ENCODE measurements around the gene DGKZ. TPM values are rescaled to one million over a fixed set of nuclear protein-coding genes. Genes with fewer than 3 reads are reported as not detected.
"Not testable (repeated sequence)": the region's sequence is repeated elsewhere in the genome, so short reads cannot be mapped to it uniquely, and the experiment has no call there.

The DGKZ gene
- total RNA-seq, 1 donor from 2014 or later, result 77.1 TPM

DNA sequence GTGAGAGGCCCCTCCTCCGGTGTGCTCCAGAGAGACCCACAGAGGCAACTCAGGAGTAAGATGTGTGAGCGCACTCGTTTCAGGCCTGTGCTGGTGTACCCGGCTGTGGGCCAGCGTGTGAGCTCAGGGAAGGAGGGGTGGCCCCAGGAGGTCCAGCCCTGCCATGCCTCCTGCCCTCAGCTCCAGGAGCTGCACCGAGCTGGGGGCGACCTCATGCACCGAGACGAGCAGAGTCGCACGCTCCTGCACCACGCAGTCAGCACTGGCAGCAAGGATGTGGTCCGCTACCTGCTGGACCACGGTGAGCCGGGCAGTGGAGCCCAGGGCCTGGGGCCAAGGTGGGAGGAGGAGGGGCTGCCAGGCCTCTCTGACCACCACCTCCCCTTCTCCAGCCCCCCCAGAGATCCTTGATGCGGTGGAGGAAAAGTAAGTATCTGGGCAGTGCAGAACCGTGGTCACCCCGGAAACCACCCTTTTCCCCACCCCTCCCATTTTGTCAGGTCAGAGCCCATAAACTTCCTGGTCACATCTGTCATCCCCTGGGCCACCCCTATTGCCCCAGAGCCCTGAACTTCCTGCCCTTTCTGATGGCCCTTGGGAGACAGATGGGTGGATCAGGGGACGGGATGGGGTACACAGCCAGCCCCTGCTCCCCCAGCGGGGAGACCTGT is 31.7 kb downstream of the DGKZ start:
- DNase-seq, result no peak
- H3K36me3 ChIP-seq, result peaks cover 43% of the 10 kb centered on the region
- peak overlapping the region; percentile 83 for H3K27ac ChIP-seq (replicated peaks)
- H3K27me3 ChIP-seq (ENCODE audit: low read depth), result peaks cover 15% of the 10 kb centered on the region
- TF ChIP-seq, protein P1, sequence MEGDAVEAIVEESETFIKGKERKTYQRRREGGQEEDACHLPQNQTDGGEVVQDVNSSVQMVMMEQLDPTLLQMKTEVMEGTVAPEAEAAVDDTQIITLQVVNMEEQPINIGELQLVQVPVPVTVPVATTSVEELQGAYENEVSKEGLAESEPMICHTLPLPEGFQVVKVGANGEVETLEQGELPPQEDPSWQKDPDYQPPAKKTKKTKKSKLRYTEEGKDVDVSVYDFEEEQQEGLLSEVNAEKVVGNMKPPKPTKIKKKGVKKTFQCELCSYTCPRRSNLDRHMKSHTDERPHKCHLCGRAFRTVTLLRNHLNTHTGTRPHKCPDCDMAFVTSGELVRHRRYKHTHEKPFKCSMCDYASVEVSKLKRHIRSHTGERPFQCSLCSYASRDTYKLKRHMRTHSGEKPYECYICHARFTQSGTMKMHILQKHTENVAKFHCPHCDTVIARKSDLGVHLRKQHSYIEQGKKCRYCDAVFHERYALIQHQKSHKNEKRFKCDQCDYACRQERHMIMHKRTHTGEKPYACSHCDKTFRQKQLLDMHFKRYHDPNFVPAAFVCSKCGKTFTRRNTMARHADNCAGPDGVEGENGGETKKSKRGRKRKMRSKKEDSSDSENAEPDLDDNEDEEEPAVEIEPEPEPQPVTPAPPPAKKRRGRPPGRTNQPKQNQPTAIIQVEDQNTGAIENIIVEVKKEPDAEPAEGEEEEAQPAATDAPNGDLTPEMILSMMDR (IDR thresholded peaks at IDR 0.05; ENCODE audit: borderline replicate concordance), result no peak
- no peak overlapping the region for H3K4me3 ChIP-seq
- intact Hi-C loops (cut with micrococcal nuclease), result no loop called here
- H3K9me3 ChIP-seq (replicated peaks), result no peaks in the 10 kb centered on the region
- peaks cover 34% of the 10 kb centered on the region for H3K4me1 ChIP-seq

DNA sequence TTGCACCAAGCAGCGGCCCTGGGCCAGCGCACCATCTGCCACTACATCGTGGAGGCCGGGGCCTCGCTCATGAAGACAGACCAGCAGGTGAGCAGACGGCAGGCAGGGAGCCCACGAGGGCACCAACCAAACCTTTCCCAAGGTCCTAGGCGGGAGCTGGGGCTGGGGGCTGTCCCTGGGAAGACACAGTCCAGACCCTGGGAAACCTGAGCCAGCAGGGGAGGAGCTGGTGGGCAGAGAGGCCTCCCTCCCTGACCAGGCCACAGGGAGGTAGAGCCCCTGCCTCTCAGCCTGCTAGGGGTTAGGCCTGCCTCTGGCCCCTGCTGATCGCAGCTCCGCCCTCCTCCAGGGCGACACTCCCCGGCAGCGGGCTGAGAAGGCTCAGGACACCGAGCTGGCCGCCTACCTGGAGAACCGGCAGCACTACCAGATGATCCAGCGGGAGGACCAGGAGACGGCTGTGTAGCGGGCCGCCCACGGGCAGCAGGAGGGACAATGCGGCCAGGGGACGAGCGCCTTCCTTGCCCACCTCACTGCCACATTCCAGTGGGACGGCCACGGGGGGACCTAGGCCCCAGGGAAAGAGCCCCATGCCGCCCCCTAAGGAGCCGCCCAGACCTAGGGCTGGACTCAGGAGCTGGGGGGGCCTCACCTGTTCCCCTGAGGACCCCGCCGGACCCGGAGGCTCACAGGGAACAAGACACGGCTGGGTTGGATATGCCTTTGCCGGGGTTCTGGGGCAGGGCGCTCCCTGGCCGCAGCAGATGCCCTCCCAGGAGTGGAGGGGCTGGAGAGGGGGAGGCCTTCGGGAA is 32.4 kb downstream of the DGKZ start:
- intact Hi-C loops (cut with micrococcal nuclease), result not testable (repeated sequence)
- peak overlapping the region; percentile 83 for H3K27ac ChIP-seq (replicated peaks)
- peak overlapping the region; percentile 79 for H3K4me3 ChIP-seq

DNA sequence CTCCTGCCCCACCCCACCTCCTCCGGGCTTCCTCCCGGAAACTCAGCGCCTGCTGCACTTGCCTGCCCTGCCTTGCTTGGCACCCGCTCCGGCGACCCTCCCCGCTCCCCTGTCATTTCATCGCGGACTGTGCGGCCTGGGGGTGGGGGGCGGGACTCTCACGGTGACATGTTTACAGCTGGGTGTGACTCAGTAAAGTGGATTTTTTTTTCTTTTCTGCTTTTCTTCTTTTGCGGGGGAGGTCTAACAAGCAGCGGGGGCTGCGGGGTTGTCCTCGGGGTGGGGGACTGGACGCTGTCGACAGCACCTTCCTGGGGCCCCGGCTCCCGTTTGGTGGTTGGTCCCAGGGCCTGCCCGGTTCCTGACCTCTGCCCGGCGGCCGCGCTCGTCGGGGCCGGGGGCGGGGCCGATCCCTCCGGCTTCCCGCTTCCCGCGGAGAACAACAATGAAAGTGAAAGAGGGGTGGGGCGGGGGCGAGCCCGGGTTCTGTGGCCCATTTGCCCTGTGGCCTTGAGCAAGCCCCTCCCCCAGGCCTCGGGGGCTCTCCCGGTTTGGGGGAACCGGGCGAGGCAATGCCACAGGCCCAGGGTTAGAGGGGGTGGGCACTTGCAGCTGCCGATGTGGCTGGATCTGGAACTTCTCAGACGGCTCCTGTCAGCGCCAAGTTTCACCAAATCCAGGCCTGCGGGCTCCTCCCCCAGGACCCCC is 33.2 kb downstream of the DGKZ start:
- peak overlapping the region; percentile 79 for H3K4me3 ChIP-seq
- H3K27ac ChIP-seq (replicated peaks), result peak overlapping the region; percentile 83
- peaks cover 20% of the 10 kb centered on the region for H3K27me3 ChIP-seq (ENCODE audit: low read depth)
- H3K36me3 ChIP-seq, result peaks cover 28% of the 10 kb centered on the region
- intact Hi-C loops (cut with micrococcal nuclease), result no loop called here
- TF ChIP-seq, protein P1 (IDR thresholded peaks at IDR 0.05; ENCODE audit: borderline replicate concordance), result no peak
- no peaks in the 10 kb centered on the region for H3K9me3 ChIP-seq (replicated peaks)
- DNase-seq, result peak; percentile 76
- peaks cover 34% of the 10 kb centered on the region for H3K4me1 ChIP-seq

More for the DNA sequence above, 32.4 kb downstream of the DGKZ start:
- Histone ChIP-seq H3K27me3 (ENCODE audit: low read depth) (peaks cover 15% of the 10 kb centered on the region), H3K4me1 (peaks cover 34% of the 10 kb centered on the region), H3K36me3 (peaks cover 36% of the 10 kb centered on the region)
- H3K9me3 ChIP-seq (replicated peaks); DNase-seq: not testable (repeated sequence)

DNA sequence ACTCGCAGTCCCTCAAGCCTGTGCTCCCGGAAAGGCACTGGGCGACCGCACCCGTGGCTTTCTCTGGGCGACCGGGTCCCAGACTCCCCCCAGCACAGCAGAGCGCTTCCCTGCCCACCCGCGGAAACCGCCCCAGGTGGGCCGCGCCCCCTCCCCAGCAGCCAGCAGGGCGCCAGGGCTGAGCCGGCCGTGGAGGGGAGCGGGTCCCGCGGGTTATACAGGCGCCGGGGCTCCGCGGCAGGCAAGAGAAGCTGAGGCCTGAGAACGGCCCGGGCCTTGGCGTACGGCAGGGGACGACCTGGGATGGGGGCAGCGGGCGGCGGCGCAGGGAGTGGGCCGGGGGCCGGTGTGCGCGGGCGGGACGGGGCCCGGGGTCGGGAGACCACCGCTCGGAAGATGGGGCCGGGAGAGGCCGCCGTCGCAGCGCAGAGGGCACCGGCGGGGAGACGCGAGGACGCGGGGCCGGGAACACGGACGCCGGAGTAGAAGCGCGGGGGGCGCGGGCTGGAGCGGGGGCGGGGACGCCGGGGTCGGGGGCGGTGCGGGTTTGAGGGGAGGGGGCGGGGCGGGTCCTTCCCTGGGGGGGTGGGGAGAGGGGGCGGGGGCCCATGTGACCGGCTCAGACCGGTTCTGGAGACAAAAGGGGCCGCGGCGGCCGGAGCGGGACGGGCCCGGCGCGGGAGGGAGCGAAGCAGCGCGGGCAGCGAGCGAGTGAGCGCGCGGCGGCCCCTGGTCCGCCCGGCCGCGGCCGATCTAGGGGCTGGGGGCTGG is 34.0 kb downstream of the DGKZ start, which contains the start of gene MDK:
Gene MDK (plus strand): TSS at position 622 of the 771 bp plus-strand sequence. CDS start 389 bp downstream, outside the sequence.
- Histone ChIP-seq H3K27me3 (ENCODE audit: low read depth) (peaks cover 27% of the 10 kb centered on the region), H3K36me3 (peaks cover 20% of the 10 kb centered on the region), H3K4me3 (peak within 1 kb of the TSS; percentile 79), H3K4me1 (peaks cover 34% of the 10 kb centered on the region), H3K27ac (replicated peaks) (peak within 1 kb of the TSS; percentile 83), H3K9me3 (replicated peaks) (no peaks in the 10 kb centered on the region)
- intact Hi-C loops (cut with micrococcal nuclease), result no loop called here
- no peak for DNase-seq
- TF ChIP-seq, protein P1 (IDR thresholded peaks at IDR 0.05; ENCODE audit: borderline replicate concordance), result no peak

DNA sequence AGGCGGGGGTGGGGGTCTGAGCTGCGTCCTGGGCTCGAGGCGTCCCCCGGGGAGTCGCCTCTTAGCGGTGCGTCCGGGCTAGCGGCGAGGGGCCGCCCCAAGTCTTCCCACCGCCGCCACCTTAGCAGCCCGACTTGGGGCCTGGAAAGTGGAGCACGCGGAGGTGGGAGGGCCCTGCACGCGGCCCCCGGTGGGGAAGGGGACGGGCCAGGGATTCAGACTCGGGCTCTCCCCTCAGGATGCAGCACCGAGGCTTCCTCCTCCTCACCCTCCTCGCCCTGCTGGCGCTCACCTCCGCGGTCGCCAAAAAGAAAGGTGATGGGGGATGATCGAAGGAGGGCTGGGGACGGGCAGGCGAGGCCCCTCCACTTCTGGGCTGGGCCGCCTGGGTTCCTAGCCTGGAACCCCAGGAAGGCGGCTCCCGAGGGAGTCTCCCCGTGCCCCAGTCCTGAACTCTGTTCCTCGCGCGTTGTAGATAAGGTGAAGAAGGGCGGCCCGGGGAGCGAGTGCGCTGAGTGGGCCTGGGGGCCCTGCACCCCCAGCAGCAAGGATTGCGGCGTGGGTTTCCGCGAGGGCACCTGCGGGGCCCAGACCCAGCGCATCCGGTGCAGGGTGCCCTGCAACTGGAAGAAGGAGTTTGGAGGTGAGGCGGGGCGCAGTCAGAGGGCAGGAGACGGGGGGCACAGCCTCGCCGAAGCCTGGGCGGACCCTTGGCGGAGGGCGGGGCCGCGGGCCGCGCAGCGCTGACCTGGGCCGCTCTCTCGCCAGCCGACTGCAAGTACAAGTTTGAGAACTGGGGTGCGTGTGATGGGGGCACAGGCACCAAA is 34.8 kb downstream of the DGKZ start:
- intact Hi-C loops (cut with micrococcal nuclease), result no loop called here
- Histone ChIP-seq H3K4me3 (peak overlapping the region; percentile 79), H3K9me3 (replicated peaks) (no peaks in the 10 kb centered on the region), H3K36me3 (peaks cover 14% of the 10 kb centered on the region), H3K27ac (replicated peaks) (peak overlapping the region; percentile 83), H3K27me3 (ENCODE audit: low read depth) (peaks cover 35% of the 10 kb centered on the region), H3K4me1 (peaks cover 34% of the 10 kb centered on the region)
- no peak for DNase-seq
- TF ChIP-seq, protein P1 (IDR thresholded peaks at IDR 0.05; ENCODE audit: borderline replicate concordance), result no peak

All from left ventricle myocardium inferior (tissue), 1 donor.